AG04450 (cell line): ENCODE results near the gene PGRMC2. TPM values are rescaled to one million over a fixed set of nuclear protein-coding genes. Genes with fewer than 3 reads are reported as not detected.
A peak's percentile ranks its signal among the peaks of the same experiment; 100 is the strongest.

ENCODE experiments used
- CTCF ChIA-PET: fragments of 300-600, 350-600 bp; formaldehyde crosslinking; extraction: SDS; loops from one replicate; lab custom pipeline; 2022; ENCODE audit warnings: antibody characterized with exemption, inconsistent platforms; lab: Charles Lee
- POLR2A ChIA-PET: fragments of 350-600 bp; formaldehyde crosslinking; extraction: SDS; loops from one replicate; lab custom pipeline; 2021; ENCODE audit warnings: antibody characterized with exemption, inconsistent platforms; lab: Yijun Ruan, JAX
- DNase-seq: peaks from one replicate; pipeline ENCODE4 v3.0.0-alpha.2; 2011; ENCODE audit warnings: low read depth, low spot score
- H3K27ac ChIP-seq: one replicate; pipeline ENCODE4 v1.5.1; 2012; ENCODE audit warnings: low read depth, low read length, control low read depth
- H3K27me3 ChIP-seq: one replicate; pipeline ENCODE4 v1.6.0; 2012; ENCODE audit warnings: low read length; ENCODE audit not compliant: control insufficient read depth, insufficient read depth
- H3K4me3 ChIP-seq: 2 replicates; pipeline ENCODE4 v1.5.1; 2011; ENCODE audit warnings: mild to moderate bottlenecking, low read depth, low read length, control low read depth
- H3K9me3 ChIP-seq: 2 replicates; pipeline ENCODE4 v1.5.1; 2012; ENCODE audit warnings: low read length; ENCODE audit not compliant: control insufficient read depth, insufficient read depth
- polyA plus RNA-seq: library from polyadenylated mRNA; depleted of rRNA; stranded (reverse); fragments of >200 nt; gene quantifications from 2 replicates; pipeline ENCODE4 v1.2.3, GENCODE V29; 2011
- TF ChIP-seq, protein P1 (sequence below): IDR thresholded peaks from 2 replicates; pipeline ENCODE4 v1.5.1; 2011; ENCODE audit warnings: low read depth, low read length, control low read depth, inconsistent platforms

The PGRMC2 gene
- polyA plus RNA-seq, 1 experiment = 50.9 TPM

DNA sequence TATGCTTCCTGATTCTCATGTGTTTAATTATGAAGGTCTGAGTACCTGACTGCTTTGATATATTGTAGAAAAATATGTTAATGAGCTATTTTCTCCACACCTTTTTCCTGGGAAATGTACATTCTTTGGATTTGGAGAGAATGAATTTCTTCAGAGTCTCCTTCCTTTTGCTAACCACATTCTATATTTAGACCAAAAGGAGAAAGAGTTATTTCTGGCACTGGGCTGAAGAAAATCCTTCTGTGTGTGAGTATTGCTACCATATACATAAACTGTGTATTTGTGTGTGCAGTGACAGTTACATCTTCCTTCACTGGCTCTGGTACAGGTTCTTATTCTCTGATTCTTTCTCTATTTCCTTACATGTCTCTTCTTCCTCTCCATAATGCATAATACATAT lies 44.5 kb upstream of the PGRMC2 start:
- no peak for DNase-seq
- ChIA-PET CTCF (no interaction called here), POLR2A (no interaction called here)

DNA sequence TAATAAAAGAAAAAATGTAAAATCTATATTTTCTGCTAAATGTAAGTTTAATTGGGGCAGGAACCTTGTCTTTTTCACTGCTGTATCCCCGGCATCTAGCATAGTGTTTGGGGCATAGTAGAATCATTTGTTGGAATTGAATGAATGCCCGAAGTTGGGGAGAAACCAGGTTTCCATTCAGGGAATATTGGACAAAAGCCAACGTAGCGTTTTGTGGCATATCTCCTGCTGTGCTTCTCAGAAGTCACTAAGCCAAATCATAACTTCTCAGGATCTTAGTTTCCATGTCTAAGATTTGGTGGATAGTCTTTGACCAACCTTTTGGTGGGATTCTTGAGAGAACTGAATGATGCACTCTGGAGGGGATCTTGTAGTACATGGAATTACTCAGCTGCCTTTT lies 42.0 kb upstream of the PGRMC2 start:
- no peak for DNase-seq
- ChIA-PET CTCF (no interaction called here), POLR2A (no interaction called here)
- Histone ChIP-seq H3K9me3 (no peaks in the 10 kb centered on the region), H3K27me3 (no peaks in the 10 kb centered on the region), H3K4me3 (no peak overlapping the region), H3K27ac (no peak overlapping the region)
- TF ChIP-seq, protein P1, sequence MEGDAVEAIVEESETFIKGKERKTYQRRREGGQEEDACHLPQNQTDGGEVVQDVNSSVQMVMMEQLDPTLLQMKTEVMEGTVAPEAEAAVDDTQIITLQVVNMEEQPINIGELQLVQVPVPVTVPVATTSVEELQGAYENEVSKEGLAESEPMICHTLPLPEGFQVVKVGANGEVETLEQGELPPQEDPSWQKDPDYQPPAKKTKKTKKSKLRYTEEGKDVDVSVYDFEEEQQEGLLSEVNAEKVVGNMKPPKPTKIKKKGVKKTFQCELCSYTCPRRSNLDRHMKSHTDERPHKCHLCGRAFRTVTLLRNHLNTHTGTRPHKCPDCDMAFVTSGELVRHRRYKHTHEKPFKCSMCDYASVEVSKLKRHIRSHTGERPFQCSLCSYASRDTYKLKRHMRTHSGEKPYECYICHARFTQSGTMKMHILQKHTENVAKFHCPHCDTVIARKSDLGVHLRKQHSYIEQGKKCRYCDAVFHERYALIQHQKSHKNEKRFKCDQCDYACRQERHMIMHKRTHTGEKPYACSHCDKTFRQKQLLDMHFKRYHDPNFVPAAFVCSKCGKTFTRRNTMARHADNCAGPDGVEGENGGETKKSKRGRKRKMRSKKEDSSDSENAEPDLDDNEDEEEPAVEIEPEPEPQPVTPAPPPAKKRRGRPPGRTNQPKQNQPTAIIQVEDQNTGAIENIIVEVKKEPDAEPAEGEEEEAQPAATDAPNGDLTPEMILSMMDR = no peak

More for the DNA sequence above, 44.5 kb upstream of the PGRMC2 start:
- TF ChIP-seq, protein P1 = no peak
- H3K27ac ChIP-seq = no peak overlapping the region
- H3K27me3 ChIP-seq = no peaks in the 10 kb centered on the region
- no peaks in the 10 kb centered on the region for H3K9me3 ChIP-seq
- no peak overlapping the region for H3K4me3 ChIP-seq

DNA sequence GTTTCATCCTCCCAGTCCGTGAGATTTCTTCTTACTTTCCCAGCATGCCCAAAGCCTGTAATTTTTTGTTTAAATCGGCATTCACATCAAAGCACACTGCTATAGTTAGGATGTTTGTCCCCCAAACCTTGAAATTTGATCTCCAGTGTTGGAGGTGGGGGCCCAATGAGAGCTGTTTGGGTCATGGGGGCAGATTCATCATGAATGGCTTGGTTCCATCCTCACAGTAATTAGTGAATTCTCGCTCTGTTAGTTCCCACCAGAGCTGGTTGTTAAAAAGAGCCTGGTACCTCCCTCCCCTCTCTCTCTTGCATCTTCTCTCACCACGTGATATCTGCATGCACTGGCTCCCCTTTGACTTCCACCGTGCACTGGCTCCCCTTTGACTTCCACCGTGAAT lies 40.5 kb upstream of the PGRMC2 start:
- TF ChIP-seq, protein P1 = no peak
- H3K27ac ChIP-seq = no peak overlapping the region
- no peaks in the 10 kb centered on the region for H3K27me3 ChIP-seq
- no peak overlapping the region for H3K4me3 ChIP-seq
- CTCF ChIA-PET = no interaction called here
- H3K9me3 ChIP-seq = no peaks in the 10 kb centered on the region
- POLR2A ChIA-PET = no interaction called here
- no peak for DNase-seq

DNA sequence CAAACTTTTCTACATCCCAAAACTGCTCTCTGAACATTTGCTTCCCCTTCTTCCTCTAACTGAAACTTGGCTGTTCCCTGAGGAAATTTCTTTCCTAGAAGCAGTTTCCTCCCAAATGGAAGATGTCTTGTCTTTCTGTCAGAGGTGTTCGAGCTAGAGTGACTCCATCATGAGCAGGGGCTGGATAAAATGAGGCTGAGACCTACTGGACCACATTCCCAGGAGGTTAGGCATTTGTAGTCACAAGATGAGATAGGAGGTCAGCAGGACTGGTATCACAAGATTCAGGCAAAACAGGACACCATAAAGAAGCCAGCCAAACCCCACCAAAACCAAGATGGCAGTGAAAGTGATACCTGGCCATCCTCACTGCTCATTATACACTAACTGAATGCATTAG lies 35.8 kb upstream of the PGRMC2 start:
- Histone ChIP-seq H3K27me3 (no peaks in the 10 kb centered on the region), H3K27ac (peak overlapping the region; percentile 33), H3K9me3 (no peaks in the 10 kb centered on the region; the same call in 1 of the 2 replicates), H3K4me3 (no peak overlapping the region)
- POLR2A ChIA-PET = interaction anchor here (0.7 to 1.4 kb wide), 4 partner anchors 16 to 194 kb away, joined by 3 to 4 read pairs (median 4); no protein-coding TSS in a partner anchor
- CTCF ChIA-PET = no interaction called here
- TF ChIP-seq, protein P1 = no peak
- DNase-seq = no peak

DNA sequence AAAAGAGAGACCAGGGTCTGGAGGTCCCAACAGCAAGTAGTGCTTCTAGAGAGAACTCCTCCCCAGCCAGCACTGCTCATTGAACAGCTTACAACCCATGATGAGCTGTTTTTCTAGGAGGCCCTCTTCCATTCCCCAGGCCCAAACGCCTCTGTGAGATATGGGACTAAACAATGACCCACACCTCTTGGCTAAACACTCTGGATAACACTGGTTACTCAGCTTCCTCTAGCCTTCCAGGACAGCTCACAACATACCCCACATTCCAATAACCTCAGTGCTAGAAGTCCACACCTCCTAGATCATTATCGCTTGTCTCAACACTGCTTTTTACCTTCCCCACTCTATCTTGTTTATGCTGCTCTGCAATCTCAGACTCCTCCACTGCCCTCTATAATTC lies 35.4 kb upstream of the PGRMC2 start:
- no peak for DNase-seq
- H3K4me3 ChIP-seq = no peak overlapping the region
- H3K27ac ChIP-seq = peak overlapping the region; percentile 82
- TF ChIP-seq, protein P1 = no peak
- CTCF ChIA-PET = interaction anchor here (1.1 kb wide), 1 partner anchor 18 kb away, joined by 3 read pairs; no protein-coding TSS in a partner anchor
- POLR2A ChIA-PET = interaction anchor here (0.7 to 1.4 kb wide), 4 partner anchors 16 to 195 kb away, joined by 3 to 4 read pairs (median 4); no protein-coding TSS in a partner anchor
- H3K27me3 ChIP-seq = no peaks in the 10 kb centered on the region
- no peaks in the 10 kb centered on the region; the same call in 1 of the 2 replicates for H3K9me3 ChIP-seq
